Mucosa of rectum (tissue), 2 donors: ENCODE results near the gene TFG.

ENCODE experiments used
- H3K27ac ChIP-seq, 2 donors: one replicate each; pipeline ENCODE4 v1.7.0; 2013; ENCODE audit warnings: inconsistent platforms in 2 of 2, low read depth in 2 of 2, low read length in 2 of 2
- H3K27me3 ChIP-seq, 2 donors: one replicate each; pipeline ENCODE4 v1.7.0; 2013; ENCODE audit warnings: low read length in 2 of 2; ENCODE audit not compliant: control insufficient read depth in 2 of 2, insufficient read depth in 2 of 2
- H3K36me3 ChIP-seq, 2 donors: one replicate each; pipeline ENCODE4 v1.7.0; 2013; ENCODE audit warnings: low read length in 2 of 2; ENCODE audit not compliant: control insufficient read depth in 2 of 2, insufficient read depth in 2 of 2
- H3K4me1 ChIP-seq, 2 donors: one replicate each; pipeline ENCODE4 v1.7.0; 2013; ENCODE audit warnings: low read length in 2 of 2, mild to moderate bottlenecking in 1 of 2; ENCODE audit not compliant: control insufficient read depth in 2 of 2, insufficient read depth in 2 of 2
- H3K4me3 ChIP-seq, 2 donors: one replicate each; pipeline ENCODE4 v1.7.0; 2013; ENCODE audit warnings: low read length in 2 of 2
- H3K9ac ChIP-seq, 2 donors: one replicate each; pipeline ENCODE4 v1.7.0; 2013; ENCODE audit warnings: low read length in 2 of 2, low read depth in 1 of 2, mild to moderate bottlenecking in 1 of 2
- H3K9me3 ChIP-seq, 2 donors: one replicate each; pipeline ENCODE4 v1.7.0; 2013; ENCODE audit warnings: low read length in 2 of 2; ENCODE audit not compliant: control insufficient read depth in 2 of 2
- donor health status: healthy.
- donor health status: Normal muscosa, but diverticular disease.

Gene TFG

DNA sequence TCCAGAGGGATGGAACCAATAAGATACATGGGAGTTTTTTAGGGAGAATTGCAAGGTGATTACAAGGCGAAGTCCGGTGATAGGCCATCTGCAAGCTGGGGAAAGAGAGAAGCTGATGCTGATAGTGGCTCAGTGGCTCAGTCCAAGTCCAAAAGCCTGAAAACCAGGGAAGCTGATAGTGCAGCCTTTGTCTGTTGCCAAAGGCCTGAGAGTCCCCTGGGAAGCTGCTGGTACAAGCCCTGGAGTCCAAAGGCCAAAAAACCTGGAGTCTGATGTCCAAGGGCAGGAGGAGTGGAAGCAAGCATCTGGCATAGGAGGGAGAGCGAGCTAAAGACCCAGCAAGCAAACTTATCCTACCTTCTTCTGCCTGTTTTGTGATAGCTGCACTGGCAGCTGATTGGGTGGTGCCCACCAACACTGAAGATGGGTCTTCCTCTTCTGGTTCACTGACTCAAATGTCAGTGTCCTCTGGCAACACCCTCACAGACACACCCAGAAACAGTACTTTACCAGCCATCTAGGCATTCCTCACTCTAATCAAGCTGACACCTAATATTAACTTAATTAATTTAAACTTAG, 16.7 kb downstream of the TFG start:
- Histone ChIP-seq H3K36me3 (peaks cover 40 to 46% of the 10 kb centered on the region in 2 donors), H3K27me3 (no peaks in the 10 kb centered on the region), H3K4me3 (no peak overlapping the region), H3K4me1 (no peaks in the 10 kb centered on the region), H3K9ac (no peak overlapping the region), H3K27ac (no peak overlapping the region), H3K9me3 (no peaks in the 10 kb centered on the region)

DNA sequence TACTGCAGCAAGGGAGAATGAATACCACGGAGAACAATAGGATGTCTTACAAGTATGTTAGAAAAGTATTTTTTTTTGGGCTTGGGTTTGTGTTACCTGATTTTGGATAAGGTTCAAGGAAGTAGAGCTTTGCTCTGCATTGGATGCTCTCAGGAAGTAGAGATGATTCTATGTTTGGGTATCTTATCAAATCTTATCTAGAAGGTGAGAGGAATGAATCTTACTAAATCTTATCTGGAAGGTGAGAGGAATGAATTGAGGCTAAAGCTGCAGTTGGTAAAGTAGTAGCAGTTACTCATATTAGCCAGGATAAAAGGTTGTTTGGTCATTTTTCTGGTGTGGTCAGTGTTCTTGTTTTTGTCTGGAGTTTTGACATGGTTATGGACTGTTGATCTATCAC, 17.4 kb downstream of the TFG start:
- Histone ChIP-seq H3K36me3 (peaks cover 35 to 43% of the 10 kb centered on the region in 2 donors), H3K4me1 (no peaks in the 10 kb centered on the region), H3K9me3 (no peaks in the 10 kb centered on the region), H3K4me3 (no peak overlapping the region), H3K27ac (no peak overlapping the region), H3K27me3 (no peaks in the 10 kb centered on the region), H3K9ac (no peak overlapping the region)

DNA sequence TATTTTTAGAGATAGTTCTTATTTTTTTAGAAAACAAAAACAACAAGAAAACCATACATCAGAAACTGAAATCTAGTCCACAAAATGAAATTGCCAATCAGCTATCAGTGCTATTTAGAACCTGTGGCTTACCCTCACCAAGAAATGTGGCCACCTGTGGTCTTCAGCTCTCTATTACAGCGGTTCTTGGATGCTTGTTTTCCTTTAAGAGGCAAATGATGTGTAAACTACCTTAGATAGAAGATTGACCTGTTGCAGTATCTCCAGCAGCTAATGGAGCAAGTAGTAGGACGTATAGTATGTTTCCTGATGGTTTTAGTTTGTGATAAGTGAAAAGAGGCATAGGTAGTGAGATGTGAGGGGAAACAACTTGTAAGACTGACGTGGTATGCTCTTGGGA, 21.2 kb downstream of the TFG start:
- no peak overlapping the region for H3K4me3 ChIP-seq
- no peak overlapping the region for H3K27ac ChIP-seq
- no peaks in the 10 kb centered on the region for H3K27me3 ChIP-seq
- H3K9me3 ChIP-seq = no peaks in the 10 kb centered on the region
- no peak overlapping the region for H3K9ac ChIP-seq
- H3K36me3 ChIP-seq = peaks cover 38 to 51% of the 10 kb centered on the region in 2 donors
- H3K4me1 ChIP-seq = no peaks in the 10 kb centered on the region

DNA sequence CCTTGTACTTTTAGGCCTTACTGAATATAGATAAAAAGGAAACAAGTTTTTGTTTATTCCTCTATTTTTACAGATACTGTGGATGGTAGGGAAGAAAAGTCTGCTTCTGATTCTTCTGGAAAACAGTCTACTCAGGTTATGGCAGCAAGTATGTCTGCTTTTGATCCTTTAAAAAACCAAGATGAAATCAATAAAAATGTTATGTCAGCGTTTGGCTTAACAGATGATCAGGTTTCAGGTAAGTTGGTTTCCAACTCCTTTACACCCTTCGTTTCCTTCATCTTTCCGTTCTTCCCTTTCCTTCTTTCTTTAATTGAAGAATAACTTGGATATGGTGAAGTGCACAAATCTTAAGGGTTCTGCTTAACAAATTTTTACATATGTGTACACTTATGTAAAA, 23.1 kb downstream of the TFG start:
- Histone ChIP-seq H3K4me1 (no peaks in the 10 kb centered on the region), H3K9me3 (no peaks in the 10 kb centered on the region), H3K9ac (no peak overlapping the region), H3K27ac (no peak overlapping the region), H3K4me3 (no peak overlapping the region), H3K36me3 (peaks cover 43 to 54% of the 10 kb centered on the region in 2 donors), H3K27me3 (no peaks in the 10 kb centered on the region)

DNA sequence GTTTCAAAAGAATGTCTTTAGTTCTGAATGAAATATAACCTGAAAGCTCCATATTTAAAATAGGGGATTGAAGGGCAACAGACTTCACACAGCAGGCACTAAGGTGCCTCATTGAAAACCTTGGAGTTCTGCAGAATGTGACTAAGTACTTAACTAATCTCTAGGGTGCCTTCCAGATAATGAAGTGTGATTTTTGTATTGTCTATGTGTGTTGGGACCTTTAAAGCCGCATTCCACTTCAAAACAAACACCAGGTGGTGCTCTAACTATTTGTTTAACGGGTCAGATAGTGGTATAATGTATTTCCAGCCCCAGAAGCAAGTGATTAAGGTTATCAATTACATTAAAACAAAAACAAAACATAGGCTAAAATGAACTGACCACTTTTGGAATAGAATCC, 28.0 kb downstream of the TFG start:
- Histone ChIP-seq H3K4me3 (no peak overlapping the region), H3K27ac (no peak overlapping the region), H3K4me1 (no peaks in the 10 kb centered on the region), H3K9me3 (no peaks in the 10 kb centered on the region), H3K9ac (no peak overlapping the region), H3K27me3 (no peaks in the 10 kb centered on the region), H3K36me3 (peaks cover 62 to 64% of the 10 kb centered on the region in 2 donors)

DNA sequence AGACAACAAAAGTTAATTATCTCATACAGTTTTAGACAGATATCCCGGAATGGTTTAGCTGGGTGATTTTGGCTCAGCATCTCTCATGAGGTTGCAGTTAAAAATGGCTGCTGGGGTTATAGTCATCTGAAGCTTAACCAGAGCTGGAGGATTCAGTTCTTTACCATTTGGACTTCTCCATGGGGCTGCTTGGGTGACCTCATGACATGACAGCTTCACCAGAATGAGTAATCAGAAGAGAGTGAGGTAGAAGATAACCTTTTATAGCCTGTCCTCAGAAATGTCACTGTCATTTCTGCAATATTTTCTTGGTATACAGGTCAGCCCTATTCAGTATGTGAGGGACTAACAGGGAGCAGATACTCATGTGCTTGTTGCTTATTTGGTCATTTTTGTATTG, 30.9 kb downstream of the TFG start:
- no peaks in the 10 kb centered on the region for H3K9me3 ChIP-seq
- no peak overlapping the region for H3K27ac ChIP-seq
- no peak overlapping the region for H3K4me3 ChIP-seq
- H3K9ac ChIP-seq = no peak overlapping the region
- H3K27me3 ChIP-seq = no peaks in the 10 kb centered on the region
- no peaks in the 10 kb centered on the region for H3K4me1 ChIP-seq
- H3K36me3 ChIP-seq = peaks cover 66 to 72% of the 10 kb centered on the region in 2 donors

DNA sequence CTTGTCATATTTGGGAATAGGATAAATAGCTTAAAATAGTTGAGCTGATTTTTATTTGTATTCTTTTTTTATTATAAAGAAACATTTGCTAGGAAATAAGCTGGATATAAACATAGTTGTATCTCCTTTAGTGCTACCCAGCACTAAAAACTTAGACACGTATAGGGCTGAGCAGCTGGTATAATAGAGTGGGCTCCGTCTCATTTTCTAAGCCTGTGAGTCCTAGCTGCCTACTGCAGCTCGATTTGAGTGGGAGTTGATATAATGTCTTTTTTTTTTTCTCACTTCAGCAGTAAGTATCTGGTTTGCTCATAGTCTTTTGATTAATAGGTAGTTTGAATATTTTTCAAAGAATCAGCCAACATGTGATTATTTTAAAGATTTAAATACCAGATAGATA, 34.2 kb downstream of the TFG start:
- H3K27me3 ChIP-seq = no peaks in the 10 kb centered on the region
- peaks cover 62 to 65% of the 10 kb centered on the region in 2 donors for H3K36me3 ChIP-seq
- no peak overlapping the region for H3K9ac ChIP-seq
- no peaks in the 10 kb centered on the region for H3K9me3 ChIP-seq
- no peaks in the 10 kb centered on the region for H3K4me1 ChIP-seq
- H3K27ac ChIP-seq = no peak overlapping the region
- H3K4me3 ChIP-seq = no peak overlapping the region

DNA sequence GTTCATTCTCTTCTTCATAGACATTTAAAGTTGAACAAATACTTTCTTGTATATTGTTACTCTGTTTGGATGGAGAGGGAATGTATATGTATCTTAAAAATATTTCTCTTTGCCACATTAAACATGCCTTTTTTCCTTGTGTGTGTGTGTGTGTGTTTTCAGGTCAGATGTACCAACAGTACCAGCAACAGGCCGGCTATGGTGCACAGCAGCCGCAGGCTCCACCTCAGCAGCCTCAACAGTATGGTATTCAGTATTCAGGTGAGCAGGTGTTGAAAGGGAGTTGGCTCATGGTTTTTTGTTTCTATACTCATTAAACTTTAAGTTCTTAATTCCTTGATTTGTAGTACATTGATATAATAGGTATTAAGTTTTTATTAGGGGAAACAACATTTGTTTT, 35.4 kb downstream of the TFG start:
- Histone ChIP-seq H3K36me3 (peaks cover 63 to 72% of the 10 kb centered on the region in 2 donors), H3K27me3 (no peaks in the 10 kb centered on the region), H3K4me3 (no peak overlapping the region), H3K4me1 (no peaks in the 10 kb centered on the region), H3K27ac (no peak overlapping the region), H3K9ac (no peak overlapping the region), H3K9me3 (no peaks in the 10 kb centered on the region)

DNA sequence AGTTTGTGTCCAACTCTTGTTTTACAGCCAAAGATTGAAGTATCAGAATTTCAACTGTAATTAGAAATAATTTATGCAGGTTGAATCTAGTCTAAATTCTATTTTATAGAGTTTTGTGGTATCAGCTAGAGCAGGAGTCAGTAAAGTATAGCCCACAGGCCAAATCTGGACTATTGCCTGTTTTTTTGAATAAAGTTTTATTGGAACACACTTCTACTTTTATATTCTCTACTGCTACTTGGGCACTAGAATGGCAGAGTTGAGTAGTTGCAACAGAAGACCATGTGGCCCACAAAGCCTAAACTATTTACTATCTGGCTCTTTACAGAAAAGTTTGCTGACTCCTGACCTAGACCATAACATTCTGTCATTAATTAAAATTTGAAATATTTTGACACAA, 36.3 kb downstream of the TFG start:
- Histone ChIP-seq H3K4me1 (no peaks in the 10 kb centered on the region), H3K9ac (no peak overlapping the region), H3K36me3 (peaks cover 60 to 72% of the 10 kb centered on the region in 2 donors), H3K27me3 (no peaks in the 10 kb centered on the region), H3K9me3 (no peaks in the 10 kb centered on the region), H3K27ac (no peak overlapping the region), H3K4me3 (no peak overlapping the region)

DNA sequence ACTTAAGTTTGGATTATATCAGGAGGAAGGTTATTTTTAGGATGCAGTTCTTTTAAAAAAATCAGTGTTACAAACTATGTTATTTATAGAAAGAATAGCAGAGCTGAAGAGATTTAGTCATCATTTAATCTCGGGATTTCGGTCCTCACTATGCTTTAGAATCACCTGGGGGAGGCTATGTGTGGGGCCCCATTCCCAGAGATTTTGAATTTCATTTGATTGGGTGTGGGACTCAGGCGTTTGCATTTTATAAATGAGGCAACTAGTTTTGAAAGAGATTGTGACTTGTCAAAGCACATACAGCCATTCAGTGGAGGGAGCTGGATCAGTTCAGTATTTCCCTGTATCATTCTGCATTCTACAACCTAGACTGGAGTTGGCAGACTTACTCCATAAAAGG, 36.8 kb downstream of the TFG start:
- Histone ChIP-seq H3K27ac (no peak overlapping the region), H3K36me3 (peaks cover 61 to 70% of the 10 kb centered on the region in 2 donors), H3K9me3 (no peaks in the 10 kb centered on the region), H3K4me3 (no peak overlapping the region), H3K27me3 (no peaks in the 10 kb centered on the region), H3K9ac (no peak overlapping the region), H3K4me1 (no peaks in the 10 kb centered on the region)

DNA sequence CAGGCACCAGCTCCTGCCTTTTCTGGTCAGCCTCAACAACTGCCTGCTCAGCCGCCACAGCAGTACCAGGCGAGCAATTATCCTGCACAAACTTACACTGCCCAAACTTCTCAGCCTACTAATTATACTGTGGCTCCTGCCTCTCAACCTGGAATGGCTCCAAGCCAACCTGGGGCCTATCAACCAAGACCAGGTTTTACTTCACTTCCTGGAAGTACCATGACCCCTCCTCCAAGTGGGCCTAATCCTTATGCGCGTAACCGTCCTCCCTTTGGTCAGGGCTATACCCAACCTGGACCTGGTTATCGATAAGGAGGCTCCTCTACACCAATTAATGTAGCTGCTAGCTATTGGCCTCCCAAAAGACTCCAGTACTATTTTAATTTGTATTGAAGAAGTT, 38.9 kb downstream of the TFG start:
- H3K27ac ChIP-seq = no peak overlapping the region
- H3K9me3 ChIP-seq = no peaks in the 10 kb centered on the region
- H3K27me3 ChIP-seq = no peaks in the 10 kb centered on the region
- H3K4me3 ChIP-seq = no peak overlapping the region
- no peak overlapping the region for H3K9ac ChIP-seq
- peaks cover 62 to 76% of the 10 kb centered on the region in 2 donors for H3K36me3 ChIP-seq
- no peaks in the 10 kb centered on the region for H3K4me1 ChIP-seq
